Osteoblast (primary cell): ENCODE results near the gene HHAT. TPM values are rescaled to one million over a fixed set of nuclear protein-coding genes. Genes with fewer than 3 reads are reported as not detected.

Experiments
- DNase-seq: peaks from one replicate; pipeline ENCODE4 v3.0.0; 2011; ENCODE audit warnings: low spot score, mixed read lengths; ENCODE audit not compliant: insufficient read length; ENCODE audit errors: missing footprints
- H2AFZ ChIP-seq: 2 replicates; pipeline ENCODE4 v1.6.0; 2011; ENCODE audit warnings: mild to moderate bottlenecking, low read length
- H3K27ac ChIP-seq: 2 replicates; pipeline ENCODE4 v1.5.1; 2011; ENCODE audit warnings: mild to moderate bottlenecking, low read depth, low read length, moderate library complexity
- H3K27me3 ChIP-seq: 2 replicates; pipeline ENCODE4 v1.6.0; 2012; ENCODE audit warnings: mild to moderate bottlenecking, control low read depth, inconsistent platforms, low read length, moderate library complexity; ENCODE audit not compliant: insufficient read depth
- H3K36me3 ChIP-seq: 2 replicates; pipeline ENCODE4 v1.5.1; 2011; ENCODE audit warnings: mild to moderate bottlenecking, low read length, control low read depth, moderate library complexity; ENCODE audit not compliant: insufficient read depth
- H3K4me1 ChIP-seq: 2 replicates; pipeline ENCODE4 v1.5.1; 2011; ENCODE audit warnings: mild to moderate bottlenecking, low read length, control low read depth, moderate library complexity; ENCODE audit not compliant: insufficient read depth
- H3K4me2 ChIP-seq: 2 replicates; pipeline ENCODE4 v1.6.0; 2011; ENCODE audit warnings: mild to moderate bottlenecking, low read length; ENCODE audit not compliant: insufficient read depth
- H3K4me3 ChIP-seq: fragments of 200-600 bp; sonication (generic); 3 replicates; pipeline ENCODE4 v1.5.1; 2012; ENCODE audit warnings: mild to moderate bottlenecking, low read length, inconsistent platforms; ENCODE audit not compliant: insufficient read depth
- H3K79me2 ChIP-seq: 2 replicates; pipeline ENCODE4 v1.6.0; 2012; ENCODE audit warnings: mild to moderate bottlenecking, low read length, control low read depth, inconsistent platforms; ENCODE audit not compliant: insufficient read depth
- H3K9me3 ChIP-seq: 2 replicates; pipeline ENCODE4 v1.5.1; 2011; ENCODE audit warnings: low read depth, low read length, control low read depth
- H4K20me1 ChIP-seq: 2 replicates; pipeline ENCODE4 v1.6.0; 2012; ENCODE audit warnings: mild to moderate bottlenecking, low read length, control low read depth; ENCODE audit not compliant: insufficient read depth
- total RNA-seq: library from RNA; depleted of rRNA; stranded (reverse); fragments of >200 nt; gene quantifications from 2 replicates; pipeline ENCODE4 v1.2.3, GENCODE V29; 2012
- TF ChIP-seq, protein P1 (sequence below): IDR thresholded peaks from 2 replicates; pipeline ENCODE4 v1.5.1; 2011; ENCODE audit warnings: mild to moderate bottlenecking, low read depth, low read length, moderate library complexity; ENCODE audit errors: extremely low read depth

The HHAT gene
- total RNA-seq, 1 donor: 5.1 TPM

DNA sequence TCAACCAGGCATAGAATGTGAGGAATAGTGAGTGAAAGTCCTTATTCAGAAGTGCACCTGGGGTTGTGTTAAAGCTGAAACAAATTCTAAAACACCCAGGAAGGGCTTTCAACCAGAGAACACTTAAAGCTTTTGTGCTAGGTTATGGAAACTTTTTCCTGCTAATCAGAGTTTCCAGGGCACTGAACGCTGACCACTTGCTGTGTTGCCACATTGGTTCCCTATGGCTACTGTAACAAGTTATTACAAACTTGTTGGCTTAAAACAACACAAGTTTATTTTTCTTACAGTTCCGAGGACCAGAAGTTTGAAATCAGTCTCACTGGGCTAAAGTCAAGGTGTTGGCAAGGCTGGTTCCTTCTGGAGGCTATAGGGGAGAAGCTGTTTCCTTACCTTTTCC lies 300.6 kb downstream of the HHAT start:
- Histone ChIP-seq H3K27me3 (no peaks in the 10 kb centered on the region), H3K4me3 (no peak overlapping the region), H2AFZ (no peak overlapping the region), H4K20me1 (no peaks in the 10 kb centered on the region), H3K4me2 (no peak overlapping the region), H3K27ac (no peak overlapping the region), H3K36me3 (no peaks in the 10 kb centered on the region), H3K79me2 (no peaks in the 10 kb centered on the region), H3K4me1 (peaks cover 9% of the 10 kb centered on the region), H3K9me3 (no peaks in the 10 kb centered on the region)
- TF ChIP-seq, protein P1, sequence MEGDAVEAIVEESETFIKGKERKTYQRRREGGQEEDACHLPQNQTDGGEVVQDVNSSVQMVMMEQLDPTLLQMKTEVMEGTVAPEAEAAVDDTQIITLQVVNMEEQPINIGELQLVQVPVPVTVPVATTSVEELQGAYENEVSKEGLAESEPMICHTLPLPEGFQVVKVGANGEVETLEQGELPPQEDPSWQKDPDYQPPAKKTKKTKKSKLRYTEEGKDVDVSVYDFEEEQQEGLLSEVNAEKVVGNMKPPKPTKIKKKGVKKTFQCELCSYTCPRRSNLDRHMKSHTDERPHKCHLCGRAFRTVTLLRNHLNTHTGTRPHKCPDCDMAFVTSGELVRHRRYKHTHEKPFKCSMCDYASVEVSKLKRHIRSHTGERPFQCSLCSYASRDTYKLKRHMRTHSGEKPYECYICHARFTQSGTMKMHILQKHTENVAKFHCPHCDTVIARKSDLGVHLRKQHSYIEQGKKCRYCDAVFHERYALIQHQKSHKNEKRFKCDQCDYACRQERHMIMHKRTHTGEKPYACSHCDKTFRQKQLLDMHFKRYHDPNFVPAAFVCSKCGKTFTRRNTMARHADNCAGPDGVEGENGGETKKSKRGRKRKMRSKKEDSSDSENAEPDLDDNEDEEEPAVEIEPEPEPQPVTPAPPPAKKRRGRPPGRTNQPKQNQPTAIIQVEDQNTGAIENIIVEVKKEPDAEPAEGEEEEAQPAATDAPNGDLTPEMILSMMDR: no peak
- no peak for DNase-seq

DNA sequence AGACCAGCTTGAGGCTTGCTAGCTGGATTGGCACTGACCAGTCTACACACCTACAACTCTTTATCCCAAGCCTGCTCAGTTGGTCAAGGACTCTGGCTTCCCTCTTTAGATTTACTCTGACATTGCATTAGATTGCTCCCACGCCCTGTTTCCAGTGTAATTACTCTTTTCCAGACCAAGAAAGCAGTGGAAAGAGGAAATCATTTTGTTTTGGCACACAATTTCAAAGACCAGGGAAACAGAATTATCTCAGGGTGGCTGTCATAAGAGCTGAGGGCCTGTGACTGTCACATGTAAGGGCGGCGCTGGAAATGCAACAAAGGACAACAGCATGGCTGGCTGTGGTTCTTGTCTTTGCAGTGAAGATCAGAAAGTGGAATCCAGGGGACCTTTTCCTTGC lies 302.7 kb downstream of the HHAT start:
- no peaks in the 10 kb centered on the region for H3K36me3 ChIP-seq
- DNase-seq: no peak
- TF ChIP-seq, protein P1: no peak

DNA sequence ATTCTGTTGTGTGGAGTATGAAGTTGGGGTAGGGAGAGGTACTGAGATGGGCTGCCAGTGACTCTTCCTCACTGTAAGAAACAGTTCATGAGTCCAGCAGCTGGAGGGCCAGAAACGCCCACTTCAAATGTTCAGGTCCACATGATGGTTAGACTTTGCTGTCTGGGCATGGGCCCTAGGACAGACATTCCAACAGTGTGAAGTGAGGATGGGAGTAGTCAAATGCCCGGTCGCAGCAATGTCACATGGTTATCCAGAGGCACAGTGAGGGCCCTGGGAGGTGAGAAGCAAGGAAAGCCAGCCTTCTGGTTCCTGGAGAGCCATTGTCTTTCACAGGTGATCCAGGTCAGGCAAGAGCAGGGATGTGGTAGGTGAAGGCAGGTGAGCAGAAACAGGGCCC lies 304.4 kb downstream of the HHAT start:
- Histone ChIP-seq H3K4me2 (no peak overlapping the region), H2AFZ (no peak overlapping the region), H3K9me3 (no peaks in the 10 kb centered on the region), H3K27me3 (no peaks in the 10 kb centered on the region), H3K4me3 (no peak overlapping the region), H3K27ac (no peak overlapping the region), H3K4me1 (no peaks in the 10 kb centered on the region), H3K36me3 (no peaks in the 10 kb centered on the region), H3K79me2 (no peaks in the 10 kb centered on the region), H4K20me1 (no peaks in the 10 kb centered on the region)
- DNase-seq: no peak
- TF ChIP-seq, protein P1: no peak

More for the DNA sequence above, 302.7 kb downstream of the HHAT start:
- no peaks in the 10 kb centered on the region for H4K20me1 ChIP-seq
- H3K27ac ChIP-seq: no peak overlapping the region
- H3K4me1 ChIP-seq: peaks cover 1% of the 10 kb centered on the region
- H3K79me2 ChIP-seq: no peaks in the 10 kb centered on the region
- no peak overlapping the region for H3K4me2 ChIP-seq
- no peaks in the 10 kb centered on the region for H3K9me3 ChIP-seq
- H2AFZ ChIP-seq: no peak overlapping the region
- H3K4me3 ChIP-seq: no peak overlapping the region
- no peaks in the 10 kb centered on the region for H3K27me3 ChIP-seq

DNA sequence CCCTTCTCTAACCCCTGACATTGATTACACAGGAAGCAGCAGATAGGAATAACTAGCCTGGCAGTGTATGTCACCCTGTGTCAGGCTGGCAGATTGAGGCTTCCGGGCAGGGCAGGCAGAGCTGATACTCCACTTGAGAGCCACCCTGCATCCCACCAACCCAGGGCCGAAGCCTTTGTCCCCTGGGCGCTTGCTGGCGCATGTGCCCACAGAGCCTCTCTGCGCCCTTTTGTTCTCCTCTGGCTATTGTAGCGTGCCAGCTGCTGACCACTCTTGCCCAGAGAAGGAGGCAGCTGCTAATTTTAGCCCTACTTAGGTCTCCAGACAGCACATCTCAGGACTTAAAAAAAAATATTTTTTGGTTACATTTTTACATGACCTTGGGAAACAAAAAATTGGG lies 304.9 kb downstream of the HHAT start:
- no peak for DNase-seq
- no peak overlapping the region for H3K4me2 ChIP-seq
- TF ChIP-seq, protein P1: no peak

More for the DNA sequence above, 304.9 kb downstream of the HHAT start:
- Histone ChIP-seq H4K20me1 (no peaks in the 10 kb centered on the region), H3K4me1 (no peaks in the 10 kb centered on the region), H3K79me2 (no peaks in the 10 kb centered on the region), H3K4me3 (no peak overlapping the region), H3K9me3 (no peaks in the 10 kb centered on the region), H2AFZ (no peak overlapping the region), H3K36me3 (no peaks in the 10 kb centered on the region), H3K27me3 (no peaks in the 10 kb centered on the region), H3K27ac (no peak overlapping the region)
